NK-92 (cell line): ENCODE measurements around the gene HORMAD2.

ENCODE experiments used
- DNase-seq: peaks from one replicate; lab custom pipeline; 2025; ENCODE audit not compliant: unreplicated experiment; lab: John Stamatoyannopoulos, UW

The HORMAD2 gene

DNA sequence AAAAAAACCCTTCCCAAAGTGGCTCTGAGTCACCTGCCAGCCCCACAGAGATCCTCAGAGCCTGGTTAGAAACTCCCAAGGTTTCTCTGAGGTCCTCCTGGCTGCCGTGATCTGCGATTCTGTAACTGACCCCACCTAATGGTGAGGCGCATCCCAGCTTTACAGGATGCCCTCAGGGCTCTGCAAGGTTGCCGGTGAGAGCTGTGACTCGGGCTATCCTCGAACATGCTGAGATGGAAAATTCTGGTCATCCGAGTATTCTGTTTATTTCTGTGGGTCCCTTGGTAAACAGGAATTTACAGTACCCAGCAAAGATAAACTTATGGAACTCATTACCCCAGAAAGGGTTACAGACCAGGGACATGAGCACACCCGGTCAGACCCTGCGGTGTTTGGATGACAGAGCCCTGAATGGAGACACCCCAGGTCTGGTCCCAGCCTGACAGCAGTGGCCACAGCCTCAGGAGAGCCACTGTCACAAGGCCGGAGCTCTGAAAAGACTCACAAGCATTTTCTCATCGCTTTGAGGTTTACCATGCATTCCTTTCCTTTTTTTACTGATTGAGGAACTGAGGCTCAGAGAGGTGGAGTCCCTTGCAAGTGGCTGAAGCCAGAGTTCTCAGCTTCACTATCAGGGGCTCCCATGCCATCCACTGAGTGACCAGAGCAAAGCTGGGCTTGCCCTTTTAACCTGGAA, 144.0 kb downstream of the HORMAD2 start:
- DNase-seq: no peak

DNA sequence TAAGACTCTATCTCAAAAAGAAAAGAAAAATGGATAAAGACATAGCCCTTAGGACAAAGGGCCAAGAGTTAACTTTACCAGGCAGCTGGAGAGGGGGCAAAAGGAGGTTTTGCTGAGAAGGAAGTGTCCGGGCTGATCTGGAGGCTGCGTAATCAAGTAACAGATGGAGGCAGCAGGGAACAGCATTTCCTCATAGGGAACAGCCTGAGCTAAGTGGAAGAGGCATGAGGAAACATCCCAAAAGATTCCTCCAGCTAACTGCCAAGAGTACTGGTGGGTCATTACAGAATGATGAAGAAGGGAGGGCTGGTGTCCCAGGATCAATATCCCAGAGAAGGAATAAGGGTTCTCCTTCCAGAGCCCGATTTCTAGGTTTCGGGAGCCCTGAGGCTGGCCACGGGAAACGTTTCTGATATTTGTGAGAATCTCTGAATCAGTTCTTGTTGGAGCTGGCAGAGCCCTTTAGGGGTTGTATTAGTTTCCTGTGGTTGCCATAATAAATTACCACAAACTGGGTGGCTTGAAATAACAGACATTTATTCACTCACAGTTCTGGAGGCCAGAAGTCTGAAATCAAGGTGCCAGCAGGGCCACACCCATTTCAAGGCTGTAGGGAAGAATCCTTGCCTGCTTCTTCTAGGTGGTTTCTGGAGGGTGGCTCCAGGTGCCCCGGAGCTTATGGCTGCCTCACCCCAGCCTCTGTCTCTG, 145.1 kb downstream of the HORMAD2 start:
- DNase-seq: no peak

DNA sequence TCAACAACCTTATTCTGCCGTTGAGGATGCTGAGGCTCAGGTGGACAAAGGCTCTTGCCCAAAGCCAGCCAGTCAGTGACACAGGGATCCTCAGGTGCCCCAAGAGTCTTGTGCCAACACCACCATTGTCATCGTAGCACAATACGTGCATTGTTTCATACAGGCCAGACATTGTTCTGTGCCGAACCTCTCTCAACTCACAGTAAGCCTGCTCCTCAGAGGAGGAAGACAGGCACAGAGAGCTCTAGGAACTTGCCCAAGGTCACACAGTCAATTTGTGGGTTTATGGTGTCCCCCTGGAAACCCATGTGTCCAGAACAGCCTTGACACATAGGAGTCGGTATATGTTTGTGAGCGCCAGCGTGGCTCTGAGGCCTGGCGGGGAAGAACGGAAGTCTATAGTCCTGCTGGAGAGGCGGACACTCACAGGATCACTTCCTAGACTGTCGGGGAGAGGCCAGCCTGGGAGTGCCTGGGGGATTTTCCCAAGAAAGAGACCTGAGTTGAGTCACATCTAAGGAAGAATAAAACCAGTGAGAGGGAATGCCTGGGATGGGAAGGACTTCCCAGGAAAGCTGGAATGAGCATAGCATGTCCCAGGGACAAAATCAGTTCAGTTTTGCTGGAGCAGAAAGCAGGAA, 146.0 kb downstream of the HORMAD2 start:
- DNase-seq: no peak
